T-helper 1 cell treated with Interleukin-12 subunit alpha and Interleukin-12 subunit beta and Interleukin-4 antibody, amounts not matched to agents 30 μg/mL and 1 μg/mL, for 36 hours (primary cell): ENCODE measurements around the gene TSPAN15.
"Not testable (repeated sequence)": the region's sequence is repeated elsewhere in the genome, so short reads cannot be mapped to it uniquely, and the experiment has no call there.

ENCODE experiments used
- H3K27ac Mint-ChIP-seq: one replicate; pipeline ENCODE4 v1.8.0; 2021; ENCODE audit warnings: mild to moderate bottlenecking, mixed read lengths
- H3K27me3 Mint-ChIP-seq: one replicate; pipeline ENCODE4 v1.8.0; 2021; ENCODE audit warnings: low read depth, mixed read lengths
- H3K36me3 Mint-ChIP-seq: one replicate; pipeline ENCODE4 v1.8.0; 2021; ENCODE audit warnings: low read depth, mixed read lengths
- H3K4me1 Mint-ChIP-seq: one replicate; pipeline ENCODE4 v1.8.0; 2021; ENCODE audit warnings: low read depth, mixed read lengths
- H3K4me3 Mint-ChIP-seq: one replicate; pipeline ENCODE4 v1.8.0; 2021; ENCODE audit warnings: mild to moderate bottlenecking, moderate library complexity, mixed read lengths
- H3K9me3 Mint-ChIP-seq: one replicate; pipeline ENCODE4 v1.8.0; 2021; ENCODE audit warnings: mixed read lengths

Gene TSPAN15

DNA sequence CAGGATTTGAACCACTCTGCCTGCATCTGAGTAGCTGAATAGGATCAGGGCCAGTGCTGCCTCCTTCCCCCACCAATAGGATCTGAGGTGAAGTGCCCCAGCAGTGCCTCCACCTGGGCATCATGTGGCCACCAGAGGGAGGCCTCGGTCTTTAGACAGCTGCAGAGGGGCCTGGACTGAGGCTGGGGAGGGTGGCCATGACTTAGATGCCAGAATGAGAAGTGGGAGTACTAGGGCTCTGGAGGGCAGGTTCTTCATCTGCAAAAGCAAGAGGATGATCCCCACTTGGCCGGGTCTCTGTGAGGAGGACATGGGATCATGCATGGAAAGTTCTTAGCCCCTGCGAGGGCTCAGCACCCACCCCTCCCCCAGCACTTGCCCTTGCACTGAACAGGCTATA, 65.1 kb downstream of the TSPAN15 start:
- no peak overlapping the region for H3K4me3 Mint-ChIP-seq
- no peaks in the 10 kb centered on the region for H3K36me3 Mint-ChIP-seq
- H3K27ac Mint-ChIP-seq: no peak overlapping the region
- H3K27me3 Mint-ChIP-seq: peaks cover 41% of the 10 kb centered on the region
- no peaks in the 10 kb centered on the region for H3K9me3 Mint-ChIP-seq
- H3K4me1 Mint-ChIP-seq: no peaks in the 10 kb centered on the region

DNA sequence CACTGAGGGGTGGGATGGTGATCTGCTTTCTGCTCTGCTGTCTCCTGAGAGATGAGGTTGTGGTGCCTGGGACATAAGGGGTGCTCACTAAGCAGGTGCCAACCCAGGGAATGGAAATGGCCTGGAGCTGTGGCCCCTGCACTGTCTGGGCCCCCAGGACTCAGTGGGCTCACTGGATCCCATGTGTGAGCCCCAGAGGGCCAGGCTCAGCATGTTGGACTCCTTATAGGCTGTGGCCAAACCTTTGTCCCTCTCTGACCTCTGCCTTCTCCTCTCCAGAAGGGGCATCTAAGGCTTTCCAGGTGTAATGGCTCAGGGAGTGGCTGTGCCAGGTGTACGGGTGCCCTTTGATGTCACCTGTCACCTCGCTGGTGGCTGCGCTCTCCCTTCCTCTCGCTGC, 65.5 kb downstream of the TSPAN15 start:
- H3K4me1 Mint-ChIP-seq: no peaks in the 10 kb centered on the region
- no peaks in the 10 kb centered on the region for H3K36me3 Mint-ChIP-seq
- peaks cover 36% of the 10 kb centered on the region for H3K27me3 Mint-ChIP-seq
- H3K9me3 Mint-ChIP-seq: no peaks in the 10 kb centered on the region
- H3K27ac Mint-ChIP-seq: no peak overlapping the region
- no peak overlapping the region for H3K4me3 Mint-ChIP-seq

- no peak overlapping the region for H3K27ac Mint-ChIP-seq
- no peaks in the 10 kb centered on the region for H3K4me1 Mint-ChIP-seq
- H3K27me3 Mint-ChIP-seq: peaks cover 33% of the 10 kb centered on the region
- H3K4me3 Mint-ChIP-seq: no peak overlapping the region
- H3K9me3 Mint-ChIP-seq: no peaks in the 10 kb centered on the region
- no peaks in the 10 kb centered on the region for H3K36me3 Mint-ChIP-seq
Measured at GRCh38 chr10:69517271-69517848, 66.1 kb downstream of the TSPAN15 start.

GRCh38 chr10:69527961-69528360, 76.7 kb downstream of the TSPAN15 start:
- no peaks in the 10 kb centered on the region for H3K9me3 Mint-ChIP-seq
- peaks cover 20% of the 10 kb centered on the region for H3K27me3 Mint-ChIP-seq

DNA sequence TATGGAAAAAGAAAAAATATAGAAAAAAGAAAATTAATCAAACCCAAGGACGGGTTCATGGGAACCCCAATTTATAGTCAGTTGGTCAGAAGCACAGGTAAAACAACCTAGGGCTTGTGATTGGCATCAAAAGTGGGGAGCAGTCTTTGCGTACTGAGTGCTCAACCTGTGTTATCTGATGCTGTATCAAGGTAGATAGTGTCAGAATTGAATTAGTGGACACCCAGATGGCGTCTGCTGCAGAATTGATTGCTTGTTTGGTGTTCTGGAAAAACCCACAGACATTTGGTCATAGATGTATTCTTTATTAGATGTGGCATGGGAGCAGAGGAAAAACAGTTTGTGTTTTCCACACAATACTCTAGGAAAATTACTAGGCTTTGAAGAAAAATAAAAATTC, 82.4 kb downstream of the TSPAN15 start:
- H3K4me3 Mint-ChIP-seq: no peak overlapping the region
- peaks cover 26% of the 10 kb centered on the region for H3K27me3 Mint-ChIP-seq
- no peaks in the 10 kb centered on the region for H3K36me3 Mint-ChIP-seq
- H3K9me3 Mint-ChIP-seq: peaks cover under 1% of the 10 kb centered on the region
- H3K4me1 Mint-ChIP-seq: no peaks in the 10 kb centered on the region
- no peak overlapping the region for H3K27ac Mint-ChIP-seq

More at GRCh38 chr10:69527961-69528360, 76.7 kb downstream of the TSPAN15 start:
- Mint-ChIP-seq H3K27ac (no peak overlapping the region), H3K4me1 (no peaks in the 10 kb centered on the region), H3K36me3 (no peaks in the 10 kb centered on the region), H3K4me3 (no peak overlapping the region)

- not testable (repeated sequence) for H3K27ac Mint-ChIP-seq, H3K4me1 Mint-ChIP-seq, H3K4me3 Mint-ChIP-seq, H3K36me3 Mint-ChIP-seq
- Mint-ChIP-seq H3K9me3 (peaks cover 20% of the 10 kb centered on the region), H3K27me3 (peaks cover 24% of the 10 kb centered on the region)
Measured at GRCh38 chr10:69536521-69536920, 85.3 kb downstream of the TSPAN15 start.

GRCh38 chr10:69537449-69537848, 86.2 kb downstream of the TSPAN15 start:
- Mint-ChIP-seq H3K4me3 (no peak overlapping the region), H3K27ac (no peak overlapping the region), H3K4me1 (no peaks in the 10 kb centered on the region), H3K27me3 (peaks cover 14% of the 10 kb centered on the region), H3K9me3 (peaks cover 26% of the 10 kb centered on the region), H3K36me3 (peaks cover 2% of the 10 kb centered on the region)

GRCh38 chr10:69538461-69538860, 87.2 kb downstream of the TSPAN15 start:
- Mint-ChIP-seq H3K27me3 (peaks cover 6% of the 10 kb centered on the region), H3K36me3 (peaks cover 2% of the 10 kb centered on the region), H3K27ac (no peak overlapping the region), H3K4me3 (no peak overlapping the region), H3K9me3 (peaks cover 26% of the 10 kb centered on the region), H3K4me1 (no peaks in the 10 kb centered on the region)

- Mint-ChIP-seq H3K27ac (no peak overlapping the region), H3K27me3 (no peaks in the 10 kb centered on the region), H3K4me3 (no peak overlapping the region), H3K4me1 (no peaks in the 10 kb centered on the region), H3K9me3 (peaks cover 26% of the 10 kb centered on the region), H3K36me3 (peaks cover 2% of the 10 kb centered on the region)
Measured at GRCh38 chr10:69541463-69541862, 90.2 kb downstream of the TSPAN15 start.

GRCh38 chr10:69549959-69550358, 98.7 kb downstream of the TSPAN15 start:
- Mint-ChIP-seq H3K27ac (no peak overlapping the region), H3K4me1 (no peaks in the 10 kb centered on the region), H3K4me3 (no peak overlapping the region), H3K9me3 (peaks cover 31% of the 10 kb centered on the region), H3K36me3 (no peaks in the 10 kb centered on the region), H3K27me3 (peaks cover 8% of the 10 kb centered on the region)

- peaks cover 6% of the 10 kb centered on the region for H3K27me3 Mint-ChIP-seq
- H3K27ac Mint-ChIP-seq: no peak overlapping the region
- no peaks in the 10 kb centered on the region for H3K4me1 Mint-ChIP-seq
- no peak overlapping the region for H3K4me3 Mint-ChIP-seq
- peaks cover 29% of the 10 kb centered on the region for H3K9me3 Mint-ChIP-seq
- H3K36me3 Mint-ChIP-seq: no peaks in the 10 kb centered on the region
Measured at GRCh38 chr10:69552268-69552667, 101.0 kb downstream of the TSPAN15 start.

GRCh38 chr10:69553328-69553727, 102.1 kb downstream of the TSPAN15 start:
- Mint-ChIP-seq H3K4me1 (no peaks in the 10 kb centered on the region), H3K36me3 (no peaks in the 10 kb centered on the region), H3K27ac (no peak overlapping the region), H3K9me3 (peaks cover 22% of the 10 kb centered on the region), H3K4me3 (no peak overlapping the region), H3K27me3 (peaks cover 5% of the 10 kb centered on the region)

DNA sequence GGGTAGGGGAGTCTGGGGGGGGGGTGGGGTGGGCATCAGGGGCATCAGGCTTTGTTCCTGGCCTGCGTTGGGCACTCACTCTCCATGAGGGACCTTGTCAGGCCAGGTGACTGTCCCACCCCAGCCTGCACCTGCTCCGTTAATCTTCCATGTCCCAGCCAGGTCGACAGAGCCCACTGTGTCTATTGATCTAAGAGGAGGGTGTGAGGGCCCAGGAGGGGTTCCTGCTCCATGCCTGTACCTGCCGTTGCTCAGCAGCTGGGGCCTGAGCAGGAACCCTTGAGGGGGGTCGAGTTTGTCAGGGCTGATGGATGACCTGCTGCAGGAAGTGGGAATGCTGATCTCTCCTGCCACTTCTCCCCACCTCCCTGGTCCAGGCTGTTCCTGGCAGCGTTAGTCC, 103.3 kb downstream of the TSPAN15 start:
- peaks cover 5% of the 10 kb centered on the region for H3K4me1 Mint-ChIP-seq
- peaks cover 14% of the 10 kb centered on the region for H3K9me3 Mint-ChIP-seq
- H3K27ac Mint-ChIP-seq: no peak overlapping the region
- peaks cover 6% of the 10 kb centered on the region for H3K27me3 Mint-ChIP-seq
- no peak overlapping the region for H3K4me3 Mint-ChIP-seq
- H3K36me3 Mint-ChIP-seq: no peaks in the 10 kb centered on the region
